Measurements from ENCODE around the gene KIF19. TPM values are rescaled to one million over a fixed set of nuclear protein-coding genes. Genes with fewer than 3 reads are reported as not detected.

Gene KIF19
- total RNA-seq, 1 experiment from 2014 or later = not detected

GRCh38 chr17:74283371-74283673, 42.7 kb upstream of the KIF19 start:
- Histone ChIP-seq H3K4me3 (ENCODE audit: low read depth in 2 of 2, low read length in 2 of 2) (no peak overlapping the region), H3K4me1 (ENCODE audit: control insufficient read depth, insufficient read depth, low read length) (no peaks in the 10 kb centered on the region; the same call in 1 of the 2 replicates), H3K27me3 (ENCODE audit: control insufficient read depth, insufficient read depth, low read length) (no peaks in the 10 kb centered on the region), H3K36me3 (ENCODE audit: control insufficient read depth, insufficient read depth, low read length) (no peaks in the 10 kb centered on the region), H3K27ac (ENCODE audit: low read length) (no peak overlapping the region), H3K9me3 (ENCODE audit: control insufficient read depth, insufficient read depth, low read depth, low read length) (no peaks in the 10 kb centered on the region)
- TF ChIP-seq POLR2AphosphoS5 (IDR thresholded peaks at IDR 0.05; ENCODE audit: low read depth, low read length) = no peak
- TF ChIP-seq REST (IDR thresholded peaks at IDR 0.05; ENCODE audit: insufficient read depth in 1 of 2, low read depth in 2 of 2, low read length in 1 of 2) = no peak
- no peak for TF ChIP-seq SIN3A (IDR thresholded peaks at IDR 0.05; ENCODE audit: borderline replicate concordance, insufficient read depth, low read depth, low read length)
- TF ChIP-seq CTCF (IDR thresholded peaks at IDR 0.05) = no peak
- TF ChIP-seq TCF7L2 (IDR thresholded peaks at IDR 0.05; ENCODE audit: low read depth, low read length) = no peak
- DNase-seq (ENCODE audit: low read depth, low spot score) (no peak), ATAC-seq (no peak)
- in situ Hi-C loops (cut with HindIII; ENCODE audit: low pct_unique_long_range_greater_than_20kb, low sequenced_read_pairs) (no loop called here), intact Hi-C loops (cut with micrococcal nuclease; ENCODE audit: unreplicated experiment) (no loop called here)
- CTCF ChIA-PET = interaction anchor here (0.7 kb wide), 2 partner anchors 52 to 247 kb away, joined by 8 to 13 read pairs; no protein-coding TSS in a partner anchor
- POLR2A ChIA-PET = interaction anchor here (0.6 kb wide), 1 partner anchor 336 kb away, joined by 6 read pairs; no protein-coding TSS in a partner anchor
- no TSS peak for BruUV-seq (replicated peaks)

GRCh38 chr17:74287031-74287602, 38.9 kb upstream of the KIF19 start:
- in situ Hi-C loops (cut with HindIII; ENCODE audit: low pct_unique_long_range_greater_than_20kb, low sequenced_read_pairs) = no loop called here
- CTCF ChIA-PET = no interaction called here
- no TSS peak for BruUV-seq (replicated peaks)
- Histone ChIP-seq H3K4me3 (ENCODE audit: low read depth in 2 of 2, low read length in 2 of 2) (no peak overlapping the region), H3K36me3 (ENCODE audit: control insufficient read depth, insufficient read depth, low read length) (no peaks in the 10 kb centered on the region), H3K9me3 (ENCODE audit: control insufficient read depth, insufficient read depth, low read depth, low read length) (no peaks in the 10 kb centered on the region), H3K4me1 (ENCODE audit: control insufficient read depth, insufficient read depth, low read length) (no peaks in the 10 kb centered on the region; the same call in 1 of the 2 replicates), H3K27ac (ENCODE audit: low read length) (no peak overlapping the region), H3K27me3 (ENCODE audit: control insufficient read depth, insufficient read depth, low read length) (no peaks in the 10 kb centered on the region)
- TF ChIP-seq CTCF (IDR thresholded peaks at IDR 0.05) (no peak), POLR2AphosphoS5 (IDR thresholded peaks at IDR 0.05; ENCODE audit: low read depth, low read length) (no peak), TCF7L2 (IDR thresholded peaks at IDR 0.05; ENCODE audit: low read depth, low read length) (no peak), SIN3A (IDR thresholded peaks at IDR 0.05; ENCODE audit: borderline replicate concordance, insufficient read depth, low read depth, low read length) (no peak), REST (IDR thresholded peaks at IDR 0.05; ENCODE audit: insufficient read depth in 1 of 2, low read depth in 2 of 2, low read length in 1 of 2) (no peak)
- POLR2A ChIA-PET = no interaction called here
- ATAC-seq = no peak
- intact Hi-C loops (cut with micrococcal nuclease; ENCODE audit: unreplicated experiment) = no loop called here
- DNase-seq (ENCODE audit: low read depth, low spot score) = no peak
